GM23248 (cell line): Measurements from ENCODE around the gene STOML2. TPM values are rescaled to one million over a fixed set of nuclear protein-coding genes. Genes with fewer than 3 reads are reported as not detected.

Source experiments
- DNase-seq: peaks from one replicate; pipeline ENCODE4 v3.0.0-alpha.2; 2015
- H2AFZ ChIP-seq: fragments of 200-600 bp; sonication (generic); 2 replicates; pipeline ENCODE4 v1.6.1; 2016; ENCODE audit warnings: antibody characterized with exemption
- H3F3A ChIP-seq: fragments of 200-600 bp; sonication (generic); 2 replicates; pipeline ENCODE4 v1.6.1; 2016; ENCODE audit warnings: mild to moderate bottlenecking, antibody characterized with exemption, mixed run types; ENCODE audit not compliant: insufficient read depth
- H3K27ac ChIP-seq: fragments of 200-600 bp; sonication (generic); 2 replicates; pipeline ENCODE4 v1.5.1; 2016; ENCODE audit warnings: mild to moderate bottlenecking
- H3K27me3 ChIP-seq: fragments of 200-600 bp; sonication (generic); replicated peaks from 2 replicates; pipeline ENCODE4 v1.6.1; 2016; ENCODE audit warnings: mild to moderate bottlenecking; ENCODE audit not compliant: insufficient read depth
- H3K36me3 ChIP-seq: fragments of 200-600 bp; sonication (generic); 2 replicates; pipeline ENCODE4 v1.6.1; 2016; ENCODE audit warnings: low read depth, mild to moderate bottlenecking
- H3K4me1 ChIP-seq: fragments of 200-600 bp; sonication (generic); 2 replicates; pipeline ENCODE4 v1.6.1; 2016; ENCODE audit warnings: mild to moderate bottlenecking; ENCODE audit not compliant: insufficient read depth
- H3K4me2 ChIP-seq: fragments of 200-600 bp; sonication (generic); one replicate; pipeline ENCODE4 v1.6.1; 2016; ENCODE audit warnings: mild to moderate bottlenecking; ENCODE audit not compliant: unreplicated experiment
- H3K4me3 ChIP-seq: fragments of 200-600 bp; sonication (generic); 2 replicates; pipeline ENCODE4 v1.5.1; 2016; ENCODE audit warnings: mild to moderate bottlenecking
- H3K79me2 ChIP-seq: fragments of 200-600 bp; sonication (generic); 2 replicates; pipeline ENCODE4 v1.6.1; 2016; ENCODE audit warnings: mild to moderate bottlenecking; ENCODE audit not compliant: insufficient read depth
- H3K9ac ChIP-seq: fragments of 200-600 bp; sonication (generic); 2 replicates; pipeline ENCODE4 v1.6.1; 2016; ENCODE audit warnings: mild to moderate bottlenecking
- H3K9me2 ChIP-seq: fragments of 200-600 bp; sonication (generic); 2 replicates; pipeline ENCODE4 v1.6.1; 2016; ENCODE audit warnings: mixed run types, mild to moderate bottlenecking, moderate library complexity; ENCODE audit not compliant: insufficient read depth
- H3K9me3 ChIP-seq: fragments of 200-600 bp; sonication (generic); one replicate; pipeline ENCODE4 v1.6.1; 2017; ENCODE audit warnings: low read depth
- H4K20me1 ChIP-seq: fragments of 200-600 bp; sonication (generic); 2 replicates; pipeline ENCODE4 v1.6.0; 2016; ENCODE audit not compliant: insufficient read depth
- EZH2 ChIP-seq: fragments of 200-600 bp; sonication (generic); IDR thresholded peaks from 2 replicates; pipeline ENCODE4 v1.6.1; 2018; ENCODE audit warnings: antibody characterized with exemption, mild to moderate bottlenecking; ENCODE audit not compliant: insufficient read depth, poor library complexity, severe bottlenecking
- EZH2phosphoT487 ChIP-seq: fragments of 200-600 bp; sonication (generic); IDR thresholded peaks from 2 replicates; pipeline ENCODE4 v1.6.1; 2018; ENCODE audit warnings: antibody characterized with exemption, moderate library complexity, mild to moderate bottlenecking, low read depth; ENCODE audit not compliant: insufficient read depth
- WGBS, 2 experiments: methylation state at CpG; one replicate each; pipeline ENCODE4 v1.1.6; 2015 to 2017; ENCODE audit warnings: low lambda C conversion rate in 2 of 2, low coverage in 1 of 2; ENCODE audit errors: missing lambda C conversion rate in 2 of 2; 5-methylcytosine and 5-hydroxymethylcytosine counted together
- in situ Hi-C: fragments of 300-500 bp; cut with MboI; formaldehyde crosslinking; loops from 2 replicates; pipeline ENCODE4 v1.15.0; 2020
- polyA plus RNA-seq: library from polyadenylated mRNA; unstranded; fragments of >200 nt; fragmentation: Nextera tagmentation; extraction: Ambion mirVana; gene quantifications from 2 replicates; pipeline ENCODE4 v1.2.1, GENCODE V29; 2016
- total RNA-seq: library from RNA; depleted of rRNA; stranded (reverse); fragments of >200 nt; shearing (Covaris generic); gene quantifications from 2 replicates; pipeline ENCODE4 v1.2.3, GENCODE V29; 2014

STOML2 gene
- total and polyA plus RNA-seq, 2 experiments from 2014 or later: 120 to 124 TPM

DNA sequence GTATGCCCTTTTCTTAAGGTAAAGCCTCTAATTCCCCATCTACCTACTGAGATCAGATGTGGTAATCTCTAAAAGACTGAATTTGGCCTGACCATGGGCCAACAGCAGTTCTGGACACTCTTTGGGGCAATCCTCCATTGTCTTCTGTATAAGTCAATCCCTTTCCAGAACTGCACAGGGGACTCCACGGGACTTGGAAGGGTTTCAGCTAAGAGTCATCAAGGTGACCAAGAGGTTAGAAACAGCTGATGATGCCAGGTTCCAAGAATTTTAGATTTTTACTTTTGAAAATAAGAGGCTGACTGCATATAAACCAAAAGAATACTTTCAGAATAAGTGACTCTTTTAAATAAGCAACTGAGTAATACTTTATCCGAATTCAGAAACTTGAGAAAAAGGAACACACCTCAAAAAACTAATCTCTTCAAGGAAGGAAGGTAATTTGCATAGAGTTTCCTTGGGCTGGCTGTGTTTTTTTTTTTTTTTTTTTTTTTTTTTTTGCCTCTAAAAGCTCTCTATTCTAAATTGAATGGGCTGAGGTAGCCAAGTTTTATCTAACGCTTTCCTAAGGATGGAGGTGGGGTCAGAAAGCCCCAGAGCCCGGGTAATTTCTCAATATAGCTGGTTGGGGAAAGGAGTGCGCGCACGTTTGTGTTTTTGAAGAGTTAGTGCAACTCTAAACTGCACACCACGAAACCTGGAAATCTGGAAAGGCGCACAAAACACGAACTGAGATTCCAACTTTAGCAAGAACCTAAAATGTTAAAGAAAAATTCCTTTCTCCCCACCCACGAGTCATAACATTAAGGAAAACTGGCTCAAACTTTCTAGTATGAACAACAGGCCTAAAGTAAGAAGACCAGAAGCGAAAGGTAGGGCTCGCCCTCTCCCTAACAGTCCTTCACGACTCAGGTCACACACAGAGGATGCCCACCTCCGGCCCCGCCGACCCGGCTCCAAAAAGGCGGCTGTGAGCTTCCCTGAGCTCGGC, 31.8 kb downstream of the STOML2 start:
- Histone ChIP-seq H2AFZ (no peak overlapping the region), H4K20me1 (peaks cover 31% of the 10 kb centered on the region), H3K9me2 (no peaks in the 10 kb centered on the region), H3K4me2 (peak overlapping the region; percentile 95), H3K9ac (peak overlapping the region; percentile 100), H3K27ac (peak overlapping the region; percentile 100), H3F3A (peaks cover 20% of the 10 kb centered on the region), H3K4me1 (peaks cover 35% of the 10 kb centered on the region), H3K79me2 (peaks cover 57% of the 10 kb centered on the region), H3K9me3 (no peaks in the 10 kb centered on the region), H3K4me3 (peak overlapping the region; percentile 86), H3K27me3 (no peaks in the 10 kb centered on the region), H3K36me3 (peaks cover 13% of the 10 kb centered on the region; the same call in 1 of the 2 replicates)
- in situ Hi-C loops: no loop called here
- TF ChIP-seq EZH2 (no peak), EZH2phosphoT487 (no peak)
- DNase-seq: peak; percentile 75
- WGBS, 2 experiments: 0 to 1% methylated on average over 15 to 20 of the region's 20 CpGs

GRCh38 chr9:35069020-35069419, 33.9 kb downstream of the STOML2 start:
- Histone ChIP-seq H3K4me3 (peak overlapping the region; percentile 86), H3K4me2 (peak overlapping the region; percentile 13), H3K9me2 (no peaks in the 10 kb centered on the region)

GRCh38 chr9:35067056-35067455, 35.9 kb downstream of the STOML2 start:
- Histone ChIP-seq H3K9me2 (no peaks in the 10 kb centered on the region), H4K20me1 (peaks cover 31% of the 10 kb centered on the region)
- WGBS, 2 experiments: 53 to 64% methylated on average over 1 of the region's 1 CpG

More at GRCh38 chr9:35069020-35069419, 33.9 kb downstream of the STOML2 start:
- in situ Hi-C loops: no loop called here
- H3K27ac ChIP-seq: no peak overlapping the region
- peaks cover 23% of the 10 kb centered on the region for H3F3A ChIP-seq
- H3K4me1 ChIP-seq: peaks cover 35% of the 10 kb centered on the region
- peaks cover 31% of the 10 kb centered on the region for H4K20me1 ChIP-seq
- H3K27me3 ChIP-seq: no peaks in the 10 kb centered on the region
- TF ChIP-seq EZH2phosphoT487 (no peak), EZH2 (no peak)
- peaks cover 33% of the 10 kb centered on the region for H3K36me3 ChIP-seq
- H3K79me2 ChIP-seq: peaks cover 78% of the 10 kb centered on the region
- no peak overlapping the region for H3K9ac ChIP-seq
- H2AFZ ChIP-seq: no peak overlapping the region
- no peaks in the 10 kb centered on the region for H3K9me3 ChIP-seq
- WGBS, 2 experiments: 63 to 66% methylated on average over 4 of the region's 4 CpGs
- DNase-seq: no peak

DNA sequence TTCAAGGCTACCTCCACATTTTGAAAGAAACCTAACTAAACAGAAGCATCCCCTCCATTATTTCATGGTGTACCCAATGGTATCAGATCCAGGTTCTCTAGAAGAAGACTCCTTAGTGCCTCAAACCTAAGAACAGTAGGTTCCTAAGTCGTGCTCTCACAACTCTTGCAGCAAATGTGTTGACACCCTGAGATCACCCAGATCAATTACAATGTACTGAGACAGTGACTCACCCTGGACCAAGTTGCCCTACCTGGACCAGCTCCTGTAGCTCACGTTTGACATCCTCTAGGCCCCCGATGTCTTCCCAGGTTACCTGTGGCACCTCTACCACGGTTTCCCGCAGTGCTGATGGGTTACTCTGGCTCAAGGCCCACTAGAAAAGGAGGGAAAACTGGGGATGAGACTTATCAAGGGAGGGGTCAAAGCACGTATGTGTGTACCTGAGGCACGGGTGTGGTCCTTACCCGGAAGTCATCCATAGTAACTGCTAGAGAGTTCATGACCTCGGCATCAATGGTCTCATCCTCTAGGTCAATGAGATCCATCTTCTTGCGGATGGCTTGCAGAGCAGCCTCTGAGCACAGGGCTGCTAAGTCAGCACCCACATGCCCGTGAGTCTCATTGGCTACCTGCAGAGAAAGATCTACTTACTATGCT, 42.3 kb downstream of the STOML2 start:
- peaks cover 99% of the 10 kb centered on the region for H3K36me3 ChIP-seq
- H4K20me1 ChIP-seq: no peaks in the 10 kb centered on the region; the same call in 1 of the 2 replicates
- H3K4me2 ChIP-seq: no peak overlapping the region
- H3K4me1 ChIP-seq: no peaks in the 10 kb centered on the region
- in situ Hi-C loops: no loop called here
- H3K4me3 ChIP-seq: no peak overlapping the region
- WGBS, 2 experiments: 82 to 85% methylated on average over 11 of the region's 11 CpGs
- H3K79me2 ChIP-seq: peaks cover 88% of the 10 kb centered on the region
- no peak for DNase-seq
- H3K27me3 ChIP-seq: no peaks in the 10 kb centered on the region
- H3F3A ChIP-seq: peaks cover 50% of the 10 kb centered on the region; the same call in 1 of the 2 replicates
- H3K27ac ChIP-seq: no peak overlapping the region
- no peak overlapping the region for H3K9ac ChIP-seq
- no peaks in the 10 kb centered on the region for H3K9me3 ChIP-seq
- no peak overlapping the region for H2AFZ ChIP-seq
- TF ChIP-seq EZH2phosphoT487: no peak
- no peak for TF ChIP-seq EZH2
- no peaks in the 10 kb centered on the region for H3K9me2 ChIP-seq

More at GRCh38 chr9:35067056-35067455, 35.9 kb downstream of the STOML2 start:
- Histone ChIP-seq H3K4me2 (no peak overlapping the region), H3K4me3 (no peak overlapping the region), H3K27ac (no peak overlapping the region), H3F3A (peaks cover 28% of the 10 kb centered on the region), H3K27me3 (no peaks in the 10 kb centered on the region), H3K79me2 (peaks cover 98% of the 10 kb centered on the region), H3K9ac (no peak overlapping the region), H2AFZ (no peak overlapping the region), H3K36me3 (peaks cover 53% of the 10 kb centered on the region), H3K9me3 (no peaks in the 10 kb centered on the region), H3K4me1 (peaks cover 28% of the 10 kb centered on the region)
- DNase-seq: no peak
- no peak for TF ChIP-seq EZH2phosphoT487
- TF ChIP-seq EZH2: no peak
- in situ Hi-C loops: no loop called here
